Measurements from ENCODE around the gene PSTPIP2.
"Not testable (repeated sequence)": the region's sequence is repeated elsewhere in the genome, so short reads cannot be mapped to it uniquely, and the experiment has no call there.

Gene PSTPIP2

DNA sequence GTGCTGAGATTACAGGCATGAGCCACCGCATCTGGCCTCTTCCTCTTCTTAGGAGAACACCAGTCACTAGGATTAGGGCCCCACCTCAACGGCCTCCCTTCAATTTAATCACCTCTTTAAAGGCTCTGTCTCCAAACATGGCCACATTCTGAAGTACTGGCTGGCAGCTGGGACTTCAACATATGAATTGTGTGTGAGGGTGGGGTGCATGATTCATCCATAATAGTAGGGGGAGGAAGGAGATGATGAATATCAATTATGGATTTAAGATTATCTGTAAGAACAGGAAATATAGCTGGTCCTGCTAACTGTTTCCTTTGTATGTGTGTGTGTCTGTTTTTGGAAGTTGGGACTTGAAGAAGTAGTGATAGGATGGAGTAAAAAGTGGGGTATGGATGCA lies 90.2 kb downstream of the PSTPIP2 start:
- DNase-seq (ENCODE audit: low read depth) = no peak

GRCh38 chr18:45980229-45980628 lies 91.8 kb downstream of the PSTPIP2 start:
- DNase-seq (ENCODE audit: low read depth) = no peak

DNA sequence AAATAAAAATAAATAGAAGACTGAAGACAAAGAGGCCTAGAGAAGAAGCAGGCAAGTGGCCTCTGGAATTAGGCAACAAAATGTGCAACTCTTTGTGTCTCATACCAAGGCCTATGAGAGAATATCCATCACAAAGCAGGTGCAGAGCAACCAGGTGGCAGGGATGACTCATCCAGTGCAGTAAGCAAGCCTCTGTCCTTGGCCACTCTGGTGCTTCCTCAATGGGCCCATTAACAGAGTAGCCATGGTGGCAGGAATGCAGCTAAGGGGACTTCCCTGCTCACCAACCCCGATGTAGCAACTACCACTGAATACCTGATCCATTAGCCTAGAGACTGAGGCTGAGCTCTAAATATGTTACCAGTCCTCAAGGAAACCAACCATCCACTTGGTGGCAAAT lies 94.0 kb downstream of the PSTPIP2 start:
- no peak for DNase-seq (ENCODE audit: low read depth)

DNA sequence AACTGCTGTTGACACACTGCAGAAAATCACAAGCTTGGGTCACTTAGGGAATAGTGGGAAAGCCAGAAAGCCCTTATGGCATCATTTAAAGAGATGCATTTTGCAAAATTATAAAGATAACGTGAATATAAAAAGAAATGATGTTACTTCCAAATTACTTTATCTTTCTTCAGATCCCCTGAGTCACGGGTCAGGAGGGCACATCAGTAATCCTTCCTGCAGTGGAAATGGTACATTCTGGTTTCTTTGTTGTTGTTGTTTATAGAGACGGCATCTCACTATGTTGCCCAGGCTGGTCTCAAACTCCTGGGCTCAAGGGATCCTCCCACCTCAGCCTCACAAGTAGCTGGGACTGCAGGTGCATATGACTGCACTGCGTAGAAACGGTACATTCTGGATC lies 95.1 kb downstream of the PSTPIP2 start:
- DNase-seq (ENCODE audit: low read depth) = no peak

- DNase-seq (ENCODE audit: low read depth) = no peak
Measured at GRCh38 chr18:45976566-45976965, 95.5 kb downstream of the PSTPIP2 start.

GRCh38 chr18:45974088-45974536 lies 97.9 kb downstream of the PSTPIP2 start:
- peak; percentile 48 for DNase-seq (ENCODE audit: low read depth)

GRCh38 chr18:45967007-45967706 lies 104.9 kb downstream of the PSTPIP2 start, which contains the start of gene EPG5:
Gene EPG5 (minus strand): TSS chr18:45967329. CDS start chr18:45967239, 90 bp downstream.
- DNase-seq (ENCODE audit: low read depth) = peak; percentile 87

- not testable (repeated sequence) for DNase-seq (ENCODE audit: low read depth)
Measured at GRCh38 chr18:45964913-45965312, 107.1 kb downstream of the PSTPIP2 start.

- no peak for DNase-seq (ENCODE audit: low read depth)
Measured at GRCh38 chr18:45962866-45963265, 109.2 kb downstream of the PSTPIP2 start.

DNA sequence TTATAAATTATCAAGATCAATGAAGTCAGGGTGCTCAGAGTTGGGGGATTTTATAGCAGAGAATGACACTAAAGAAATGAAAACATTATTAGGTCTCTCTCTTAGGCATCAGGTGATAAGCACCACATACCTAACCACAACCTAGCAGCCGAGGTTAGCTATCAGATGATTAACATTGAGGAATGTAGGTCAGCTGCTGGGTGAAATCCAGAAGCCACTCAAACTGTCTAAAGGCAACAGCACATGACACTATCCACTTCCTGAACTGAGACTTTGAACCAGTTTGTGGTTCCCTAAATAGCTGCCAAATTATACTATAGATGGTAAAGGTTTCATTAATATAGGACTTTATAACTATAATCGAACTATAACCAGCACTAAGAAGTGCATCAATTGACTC lies 109.6 kb downstream of the PSTPIP2 start:
- no peak for DNase-seq (ENCODE audit: low read depth)

- not testable (repeated sequence) for DNase-seq (ENCODE audit: low read depth)
Measured at GRCh38 chr18:45959484-45959883, 112.6 kb downstream of the PSTPIP2 start.

GRCh38 chr18:45958730-45959129 lies 113.3 kb downstream of the PSTPIP2 start:
- DNase-seq (ENCODE audit: low read depth) = no peak

DNA sequence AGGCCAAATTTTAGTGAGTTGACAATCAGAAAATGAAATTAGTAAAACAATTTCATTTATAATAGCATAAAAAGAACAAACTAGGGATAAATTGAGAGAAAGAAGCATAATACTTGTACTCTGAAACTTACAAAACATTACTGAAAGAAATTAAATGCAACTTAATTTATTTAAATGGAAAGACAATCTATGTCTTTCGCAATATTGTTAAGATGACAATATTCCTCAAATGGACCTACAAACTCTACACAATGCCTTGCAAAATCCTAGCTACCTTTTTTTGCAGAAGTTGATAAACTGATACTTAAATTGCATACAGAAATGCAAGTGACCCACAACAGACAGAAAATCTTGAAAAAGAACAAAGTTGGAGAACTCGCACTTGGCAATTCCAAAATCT lies 114.0 kb downstream of the PSTPIP2 start:
- no peak for DNase-seq (ENCODE audit: low read depth)

GRCh38 chr18:45957100-45957499 lies 115.0 kb downstream of the PSTPIP2 start:
- DNase-seq (ENCODE audit: low read depth) = no peak

- no peak for DNase-seq (ENCODE audit: low read depth)
Measured at GRCh38 chr18:45954070-45954934, 117.8 kb downstream of the PSTPIP2 start.

GRCh38 chr18:45951016-45951714 lies 120.9 kb downstream of the PSTPIP2 start:
- DNase-seq (ENCODE audit: low read depth) = no peak

DNA sequence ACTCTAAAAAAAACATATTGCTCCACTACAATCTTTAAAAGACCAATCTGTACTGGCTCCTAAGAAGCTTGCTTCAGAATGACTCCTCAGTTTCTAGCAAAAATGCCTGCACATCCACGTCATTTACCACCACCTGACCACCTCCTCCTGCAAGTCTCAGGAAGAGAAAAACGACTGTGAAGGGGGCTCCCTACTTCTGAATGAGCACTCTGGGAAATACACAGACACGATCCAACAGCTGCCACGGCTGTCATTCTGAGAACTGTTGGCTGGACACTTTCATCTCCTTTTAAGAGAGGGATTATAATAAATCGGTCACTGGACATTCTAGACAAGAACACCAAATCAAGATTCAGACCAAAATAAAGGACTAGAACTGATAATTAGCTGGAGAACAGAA lies 126.4 kb downstream of the PSTPIP2 start:
- DNase-seq (ENCODE audit: low read depth) = no peak

DNA sequence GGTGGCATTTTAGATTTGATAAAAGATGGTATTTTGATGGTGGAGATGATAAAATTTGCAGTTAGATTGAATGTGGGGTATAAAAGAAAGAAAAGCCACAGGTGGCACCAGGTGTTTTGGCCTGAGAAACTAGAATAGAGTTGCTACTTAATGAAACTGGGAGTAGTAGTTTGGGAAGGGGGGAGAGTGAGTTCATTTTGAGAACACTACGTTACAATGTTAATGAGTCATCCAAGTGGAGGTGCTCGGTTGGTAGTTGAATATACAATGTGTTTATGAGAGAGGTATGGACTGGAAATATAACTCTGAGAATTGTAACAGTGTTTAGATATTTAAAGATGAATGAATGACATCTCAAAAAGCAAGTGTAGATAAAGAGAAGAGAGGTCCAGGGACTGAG lies 131.3 kb downstream of the PSTPIP2 start:
- DNase-seq (ENCODE audit: low read depth) = no peak

DNA sequence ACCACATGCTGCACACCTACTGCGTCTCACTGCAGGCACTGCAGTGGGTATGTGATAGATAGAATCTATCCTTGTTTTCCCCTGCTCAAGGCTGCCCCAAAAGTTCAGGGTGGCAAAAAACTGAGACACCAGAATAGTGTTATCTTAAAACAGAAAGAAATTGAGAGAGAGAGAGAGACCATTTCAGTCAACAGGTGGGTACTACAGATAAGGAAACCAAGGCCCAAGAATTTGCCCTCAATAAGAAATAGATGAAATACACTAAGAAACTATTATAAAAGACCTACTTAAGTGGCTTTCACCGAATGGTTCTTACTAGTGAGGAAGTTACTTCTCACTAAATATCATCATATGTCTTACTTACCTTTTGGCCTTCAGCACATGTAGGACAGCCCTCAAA lies 132.8 kb downstream of the PSTPIP2 start:
- DNase-seq (ENCODE audit: low read depth) = no peak

DNA sequence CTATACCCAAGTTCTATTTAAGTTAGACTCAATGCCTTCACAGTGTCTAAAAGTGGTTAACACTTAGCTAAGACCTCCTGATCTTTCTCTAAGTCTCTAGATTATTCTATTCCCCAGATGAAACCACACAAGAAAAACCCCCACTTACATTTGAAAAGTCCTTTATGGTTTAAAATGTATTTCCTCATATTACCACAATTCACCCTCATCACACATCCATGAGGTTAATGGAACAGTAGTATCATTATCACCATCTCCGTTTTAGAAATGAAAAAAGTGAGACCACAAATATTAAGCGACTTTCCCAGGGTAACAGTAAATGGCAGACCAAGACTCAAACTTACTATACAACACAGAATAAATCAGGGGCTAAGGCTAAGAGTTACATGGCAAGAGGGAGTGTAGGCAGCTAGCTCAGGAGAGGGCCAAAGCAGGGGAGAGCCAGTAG lies 133.5 kb downstream of the PSTPIP2 start:
- no peak for DNase-seq (ENCODE audit: low read depth)

DNA sequence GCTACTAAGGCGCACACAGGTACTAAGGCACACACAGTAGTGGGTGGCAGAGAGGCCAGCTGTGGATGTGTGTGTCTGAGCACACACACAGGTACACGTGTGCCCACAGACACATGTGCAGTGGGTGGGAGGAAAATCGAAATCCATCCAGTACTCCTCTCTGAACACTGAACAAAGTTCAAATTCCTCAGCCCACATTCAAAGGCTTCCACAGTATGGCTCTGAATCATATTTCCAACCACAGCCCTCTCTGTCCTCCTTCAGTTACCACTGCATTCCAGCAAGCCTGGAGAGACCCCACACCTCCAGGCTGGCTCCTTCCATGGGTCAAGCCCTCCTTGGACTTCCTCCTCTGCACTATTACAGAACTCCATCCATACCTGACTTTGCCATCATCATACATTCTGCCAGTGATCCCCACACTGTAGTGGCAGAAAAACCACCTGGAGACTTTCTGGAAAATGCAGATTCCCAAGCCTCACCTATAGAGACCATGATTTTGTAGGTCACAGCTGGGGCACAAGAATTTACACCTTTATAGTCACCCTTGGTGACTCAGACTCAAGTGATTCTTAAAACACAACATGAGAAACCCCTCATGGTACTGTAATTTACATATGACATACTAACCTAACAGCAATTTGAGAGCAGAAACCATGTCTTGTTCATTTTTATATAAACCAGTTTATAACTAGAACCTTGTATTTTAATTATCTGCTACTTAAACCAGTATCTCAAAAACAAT lies 136.3 kb downstream of the PSTPIP2 start:
- no peak for DNase-seq (ENCODE audit: low read depth)

Data from activated T-cell treated with anti-CD3 and anti-CD28 coated beads for 48 hours (primary cell).